ENCODE measurements around the gene SAMD4A. TPM values are rescaled to one million over a fixed set of nuclear protein-coding genes. Genes with fewer than 3 reads are reported as not detected.
A peak's percentile ranks its signal among the peaks of the same experiment; 100 is the strongest.

The SAMD4A gene
- polyA plus RNA-seq, 4 donors = 2.7 to 9.6 (median 3.5) TPM

- DNase-seq = no peak
- Histone ChIP-seq H3K36me3 (ENCODE audit: control insufficient read depth in 3 of 3, insufficient read depth in 2 of 3, low read depth in 1 of 3, low read length in 3 of 3) (peaks cover 0 to 55% (median 0%) of the 10 kb centered on the region in 3 donors), H3K27me3 (ENCODE audit: control insufficient read depth in 3 of 3, insufficient read depth in 3 of 3, low read length in 3 of 3) (no peaks in the 10 kb centered on the region), H3K27ac (ENCODE audit: low read depth in 1 of 3, low read length in 2 of 3) (peak overlapping the region in 1 of 3 donors; percentile 95), H3K9me3 (ENCODE audit: control insufficient read depth in 2 of 2, insufficient read depth in 1 of 2, low read depth in 1 of 2, low read length in 1 of 2) (no peaks in the 10 kb centered on the region), H3K4me3 (ENCODE audit: low read depth in 1 of 3, low read length in 3 of 3) (no peak overlapping the region), H3K4me1 (ENCODE audit: control insufficient read depth in 3 of 3, insufficient read depth in 2 of 3, low read depth in 1 of 3, low read length in 2 of 3) (peaks cover 0 to 45% (median 6%) of the 10 kb centered on the region in 3 donors)
- FAIRE-seq = no peak
- 83 to 88% (median 85%) methylated on average over 5 of the region's 5 CpGs for WGBS, 3 donors
Observed at GRCh38 chr14:54783660-54784015, 216.7 kb downstream of the SAMD4A start.

GRCh38 chr14:54784060-54784459 is 217.1 kb downstream of the SAMD4A start:
- peak; percentile 65 to 87 for DNase-seq
- 30 to 76% (median 57%) methylated on average over 6 of the region's 6 CpGs for WGBS, 3 donors
- Histone ChIP-seq H3K4me3 (ENCODE audit: low read depth in 1 of 3, low read length in 3 of 3) (no peak overlapping the region), H3K27me3 (ENCODE audit: control insufficient read depth in 3 of 3, insufficient read depth in 3 of 3, low read length in 3 of 3) (no peaks in the 10 kb centered on the region), H3K36me3 (ENCODE audit: control insufficient read depth in 3 of 3, insufficient read depth in 2 of 3, low read depth in 1 of 3, low read length in 3 of 3) (peaks cover 0 to 56% (median 0%) of the 10 kb centered on the region in 3 donors), H3K9me3 (ENCODE audit: control insufficient read depth in 2 of 2, insufficient read depth in 1 of 2, low read depth in 1 of 2, low read length in 1 of 2) (no peaks in the 10 kb centered on the region), H3K27ac (ENCODE audit: low read depth in 1 of 3, low read length in 2 of 3) (peak overlapping the region in 2 of 3 donors; percentile 61 to 95), H3K4me1 (ENCODE audit: control insufficient read depth in 3 of 3, insufficient read depth in 2 of 3, low read depth in 1 of 3, low read length in 2 of 3) (peaks cover 0 to 45% (median 6%) of the 10 kb centered on the region in 3 donors)
- no peak for FAIRE-seq

- Histone ChIP-seq H3K27me3 (ENCODE audit: control insufficient read depth in 3 of 3, insufficient read depth in 3 of 3, low read length in 3 of 3) (no peaks in the 10 kb centered on the region), H3K36me3 (ENCODE audit: control insufficient read depth in 3 of 3, insufficient read depth in 2 of 3, low read depth in 1 of 3, low read length in 3 of 3) (peaks cover 0 to 57% (median 0%) of the 10 kb centered on the region in 3 donors)
- 47 to 80% (median 51%) methylated on average over 4 of the region's 4 CpGs for WGBS, 3 donors
Observed at GRCh38 chr14:54784657-54785056, 217.7 kb downstream of the SAMD4A start.

GRCh38 chr14:54785136-54785777 is 218.3 kb downstream of the SAMD4A start:
- peak overlapping the region in 2 of 3 donors; percentile 46 to 95 for H3K27ac ChIP-seq (ENCODE audit: low read depth in 1 of 3, low read length in 2 of 3)

More at GRCh38 chr14:54784657-54785056, 217.7 kb downstream of the SAMD4A start:
- no peak for FAIRE-seq
- H3K9me3 ChIP-seq (ENCODE audit: control insufficient read depth in 2 of 2, insufficient read depth in 1 of 2, low read depth in 1 of 2, low read length in 1 of 2) = no peaks in the 10 kb centered on the region
- peak overlapping the region in 2 of 3 donors; percentile 61 to 95 for H3K27ac ChIP-seq (ENCODE audit: low read depth in 1 of 3, low read length in 2 of 3)
- no peak overlapping the region for H3K4me3 ChIP-seq (ENCODE audit: low read depth in 1 of 3, low read length in 3 of 3)
- peaks cover 0 to 45% (median 6%) of the 10 kb centered on the region in 3 donors for H3K4me1 ChIP-seq (ENCODE audit: control insufficient read depth in 3 of 3, insufficient read depth in 2 of 3, low read depth in 1 of 3, low read length in 2 of 3)
- peak in 1 of 2 donors; percentile 65 for DNase-seq

GRCh38 chr14:54785778-54786770 is 219.1 kb downstream of the SAMD4A start:
- no peaks in the 10 kb centered on the region for H3K9me3 ChIP-seq (ENCODE audit: control insufficient read depth in 2 of 2, insufficient read depth in 1 of 2, low read depth in 1 of 2, low read length in 1 of 2)
- 85 to 89% (median 87%) methylated on average over 5 of the region's 5 CpGs for WGBS, 3 donors
- FAIRE-seq (no peak), DNase-seq (no peak)
- peaks cover 0 to 57% (median 6%) of the 10 kb centered on the region in 3 donors for H3K4me1 ChIP-seq (ENCODE audit: control insufficient read depth in 3 of 3, insufficient read depth in 2 of 3, low read depth in 1 of 3, low read length in 2 of 3)
- no peak overlapping the region for H3K27ac ChIP-seq (ENCODE audit: low read depth in 1 of 3, low read length in 2 of 3)
- H3K4me3 ChIP-seq (ENCODE audit: low read depth in 1 of 3, low read length in 3 of 3) = no peak overlapping the region
- H3K36me3 ChIP-seq (ENCODE audit: control insufficient read depth in 3 of 3, insufficient read depth in 2 of 3, low read depth in 1 of 3, low read length in 3 of 3) = peaks cover 0 to 50% (median 0%) of the 10 kb centered on the region in 3 donors
- H3K27me3 ChIP-seq (ENCODE audit: control insufficient read depth in 3 of 3, insufficient read depth in 3 of 3, low read length in 3 of 3) = no peaks in the 10 kb centered on the region

More at GRCh38 chr14:54785136-54785777, 218.3 kb downstream of the SAMD4A start:
- no peak for DNase-seq
- 83 to 86% (median 84%) methylated on average over 8 of the region's 8 CpGs for WGBS, 3 donors
- FAIRE-seq = no peak
- no peak overlapping the region for H3K4me3 ChIP-seq (ENCODE audit: low read depth in 1 of 3, low read length in 3 of 3)
- peaks cover 0 to 56% (median 0%) of the 10 kb centered on the region in 3 donors for H3K36me3 ChIP-seq (ENCODE audit: control insufficient read depth in 3 of 3, insufficient read depth in 2 of 3, low read depth in 1 of 3, low read length in 3 of 3)
- H3K4me1 ChIP-seq (ENCODE audit: control insufficient read depth in 3 of 3, insufficient read depth in 2 of 3, low read depth in 1 of 3, low read length in 2 of 3) = peaks cover 0 to 50% (median 6%) of the 10 kb centered on the region in 3 donors
- no peaks in the 10 kb centered on the region for H3K9me3 ChIP-seq (ENCODE audit: control insufficient read depth in 2 of 2, insufficient read depth in 1 of 2, low read depth in 1 of 2, low read length in 1 of 2)
- no peaks in the 10 kb centered on the region for H3K27me3 ChIP-seq (ENCODE audit: control insufficient read depth in 3 of 3, insufficient read depth in 3 of 3, low read length in 3 of 3)

GRCh38 chr14:54786838-54787237 is 219.9 kb downstream of the SAMD4A start:
- 68 to 77% (median 71%) methylated on average over 3 of the region's 3 CpGs for WGBS, 3 donors
- no peak for FAIRE-seq

GRCh38 chr14:54787261-54787660 is 220.3 kb downstream of the SAMD4A start:
- DNase-seq (peak; percentile 56 to 65), FAIRE-seq (no peak)
- Histone ChIP-seq H3K9me3 (ENCODE audit: control insufficient read depth in 2 of 2, insufficient read depth in 1 of 2, low read depth in 1 of 2, low read length in 1 of 2) (no peaks in the 10 kb centered on the region), H3K4me1 (ENCODE audit: control insufficient read depth in 3 of 3, insufficient read depth in 2 of 3, low read depth in 1 of 3, low read length in 2 of 3) (peaks cover 0 to 62% (median 6%) of the 10 kb centered on the region in 3 donors), H3K27ac (ENCODE audit: low read depth in 1 of 3, low read length in 2 of 3) (peak overlapping the region in 1 of 3 donors; percentile 23), H3K27me3 (ENCODE audit: control insufficient read depth in 3 of 3, insufficient read depth in 3 of 3, low read length in 3 of 3) (no peaks in the 10 kb centered on the region), H3K36me3 (ENCODE audit: control insufficient read depth in 3 of 3, insufficient read depth in 2 of 3, low read depth in 1 of 3, low read length in 3 of 3) (peaks cover 0 to 46% (median 0%) of the 10 kb centered on the region in 3 donors), H3K4me3 (ENCODE audit: low read depth in 1 of 3, low read length in 3 of 3) (no peak overlapping the region)
- WGBS, 3 donors = 26 to 48% (median 31%) methylated on average over 1 of the region's 1 CpG

More at GRCh38 chr14:54786838-54787237, 219.9 kb downstream of the SAMD4A start:
- peaks cover 0 to 47% (median 0%) of the 10 kb centered on the region in 3 donors for H3K36me3 ChIP-seq (ENCODE audit: control insufficient read depth in 3 of 3, insufficient read depth in 2 of 3, low read depth in 1 of 3, low read length in 3 of 3)
- peaks cover 0 to 60% (median 6%) of the 10 kb centered on the region in 3 donors for H3K4me1 ChIP-seq (ENCODE audit: control insufficient read depth in 3 of 3, insufficient read depth in 2 of 3, low read depth in 1 of 3, low read length in 2 of 3)
- H3K4me3 ChIP-seq (ENCODE audit: low read depth in 1 of 3, low read length in 3 of 3) = no peak overlapping the region
- peak overlapping the region in 1 of 3 donors; percentile 23 for H3K27ac ChIP-seq (ENCODE audit: low read depth in 1 of 3, low read length in 2 of 3)
- H3K27me3 ChIP-seq (ENCODE audit: control insufficient read depth in 3 of 3, insufficient read depth in 3 of 3, low read length in 3 of 3) = no peaks in the 10 kb centered on the region
- H3K9me3 ChIP-seq (ENCODE audit: control insufficient read depth in 2 of 2, insufficient read depth in 1 of 2, low read depth in 1 of 2, low read length in 1 of 2) = no peaks in the 10 kb centered on the region
- DNase-seq = peak in 1 of 2 donors; percentile 20

GRCh38 chr14:54788701-54789100 is 221.8 kb downstream of the SAMD4A start:
- peaks cover 0 to 48% (median 3%) of the 10 kb centered on the region in 3 donors for H3K4me1 ChIP-seq (ENCODE audit: control insufficient read depth in 3 of 3, insufficient read depth in 2 of 3, low read depth in 1 of 3, low read length in 2 of 3)
- no peaks in the 10 kb centered on the region for H3K27me3 ChIP-seq (ENCODE audit: control insufficient read depth in 3 of 3, insufficient read depth in 3 of 3, low read length in 3 of 3)
- 93 to 95% (median 93%) methylated on average over 17 of the region's 17 CpGs for WGBS, 3 donors

More at GRCh38 chr14:54788701-54789100, 221.8 kb downstream of the SAMD4A start:
- H3K27ac ChIP-seq (ENCODE audit: low read depth in 1 of 3, low read length in 2 of 3) = no peak overlapping the region
- DNase-seq (no peak), FAIRE-seq (no peak)
- H3K36me3 ChIP-seq (ENCODE audit: control insufficient read depth in 3 of 3, insufficient read depth in 2 of 3, low read depth in 1 of 3, low read length in 3 of 3) = peaks cover 0 to 37% (median 0%) of the 10 kb centered on the region in 3 donors
- H3K4me3 ChIP-seq (ENCODE audit: low read depth in 1 of 3, low read length in 3 of 3) = no peak overlapping the region
- no peaks in the 10 kb centered on the region for H3K9me3 ChIP-seq (ENCODE audit: control insufficient read depth in 2 of 2, insufficient read depth in 1 of 2, low read depth in 1 of 2, low read length in 1 of 2)

All from small intestine (tissue), 7 donors.